ENCODE results near the gene TNFRSF14. TPM values are rescaled to one million over a fixed set of nuclear protein-coding genes. Genes with fewer than 3 reads are reported as not detected.

The TNFRSF14 gene
- total and polyA plus RNA-seq, 2 of the 13 experiments (the other 11 are each of a cell fraction or from before 2014, with no cell fraction given) = 11.9 to 49.9 TPM

DNA sequence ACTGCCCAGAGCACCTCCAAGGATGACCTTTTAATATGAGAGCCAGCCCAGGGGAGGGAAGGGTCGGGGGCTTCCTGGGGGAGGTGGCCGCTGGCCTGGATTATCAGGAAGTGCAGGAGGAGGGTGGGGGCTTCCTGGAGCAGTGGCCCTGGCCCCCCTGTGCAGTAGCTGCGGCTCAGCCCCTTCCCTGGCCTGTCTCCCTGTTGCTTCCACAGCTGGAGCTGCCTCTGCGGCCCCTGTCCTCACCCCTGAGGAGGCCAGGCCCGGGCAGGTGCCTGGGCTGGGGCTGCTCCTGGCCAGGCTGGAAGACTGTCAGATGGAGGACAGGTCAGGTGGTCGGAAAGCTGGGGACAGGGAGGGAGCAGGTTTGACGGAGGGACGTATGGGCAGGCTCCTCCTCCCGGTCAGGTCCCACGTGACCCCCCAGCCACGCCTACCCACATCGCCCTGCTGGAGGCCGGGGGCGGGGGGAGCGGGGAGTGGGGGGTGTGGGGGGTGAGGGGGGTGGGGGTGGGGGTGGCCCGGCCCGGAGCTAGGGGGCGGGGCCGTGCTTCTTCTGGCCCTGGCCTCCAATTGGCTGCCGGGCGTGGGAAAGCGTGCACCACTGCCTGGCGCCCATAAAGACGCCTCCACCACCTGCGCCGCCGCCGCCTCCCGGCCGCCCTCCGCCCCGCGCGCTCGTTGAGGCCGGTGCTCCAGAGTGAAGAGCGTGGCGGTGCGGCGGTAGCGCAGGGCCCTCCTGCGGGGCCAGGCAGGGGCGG, 10.2 kb upstream of the TNFRSF14 start (continued):
- TF ChIP-seq ZNF7 (CRISPR knock-in tag; IDR thresholded peaks at IDR 0.05) (no peak), GPN1 (CRISPR knock-in tag; IDR thresholded peaks at IDR 0.05; ENCODE audit: borderline replicate concordance) (no peak), GTF3A (CRISPR knock-in tag; conservative IDR thresholded peaks at IDR 0.05) (no peak), MXD4 (CRISPR knock-in tag; IDR thresholded peaks at IDR 0.05) (0 out of 2 replicates have a peak, but pooled peaks have one; percentile 27), ZNF672 (CRISPR knock-in tag; IDR thresholded peaks at IDR 0.05) (no peak), SOX6 (IDR thresholded peaks at IDR 0.05) (no peak), SOX6 (CRISPR knock-in tag; IDR thresholded peaks at IDR 0.05) (no peak), EP300 (IDR thresholded peaks at IDR 0.05; ENCODE audit: low read depth in 2 of 2, low read length in 2 of 2) (no peak), EP300 (CRISPR knock-in tag; IDR thresholded peaks at IDR 0.05; ENCODE audit: borderline replicate concordance) (no peak), ZXDC (CRISPR knock-in tag; IDR thresholded peaks at IDR 0.05) (no peak), ZFP36L1 (CRISPR knock-in tag; IDR thresholded peaks at IDR 0.05) (no peak), NFE2L1 (CRISPR knock-in tag; IDR thresholded peaks at IDR 0.05; ENCODE audit: borderline replicate concordance) (no peak), MED13 (CRISPR knock-in tag; IDR thresholded peaks at IDR 0.05) (no peak), THAP11 (CRISPR knock-in tag; IDR thresholded peaks at IDR 0.05) (no peak), MLX (CRISPR knock-in tag; IDR thresholded peaks at IDR 0.05) (no peak), ZFP91 (CRISPR knock-in tag; IDR thresholded peaks at IDR 0.05; ENCODE audit: borderline replicate concordance) (no peak; the same call in 1 of the 2 replicates), ZNF777 (CRISPR knock-in tag; IDR thresholded peaks at IDR 0.05) (peak; percentile 48; the same call in 1 of the 2 replicates)
- TF ChIP-seq, protein P1, sequence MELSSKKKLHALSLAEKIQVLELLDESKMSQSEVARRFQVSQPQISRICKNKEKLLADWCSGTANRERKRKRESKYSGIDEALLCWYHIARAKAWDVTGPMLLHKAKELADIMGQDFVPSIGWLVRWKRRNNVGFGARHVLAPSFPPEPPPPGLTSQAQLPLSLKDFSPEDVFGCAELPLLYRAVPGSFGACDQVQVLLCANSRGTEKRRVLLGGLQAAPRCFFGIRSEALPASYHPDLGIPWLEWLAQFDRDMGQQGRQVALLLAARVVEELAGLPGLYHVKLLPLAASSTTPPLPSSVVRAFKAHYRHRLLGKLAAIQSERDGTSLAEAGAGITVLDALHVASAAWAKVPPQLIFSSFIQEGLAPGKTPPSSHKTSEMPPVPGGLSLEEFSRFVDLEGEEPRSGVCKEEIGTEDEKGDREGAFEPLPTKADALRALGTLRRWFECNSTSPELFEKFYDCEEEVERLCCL (CRISPR knock-in tag; IDR thresholded peaks at IDR 0.05; ENCODE audit: borderline replicate concordance) = no peak
- TF ChIP-seq, protein P2, sequence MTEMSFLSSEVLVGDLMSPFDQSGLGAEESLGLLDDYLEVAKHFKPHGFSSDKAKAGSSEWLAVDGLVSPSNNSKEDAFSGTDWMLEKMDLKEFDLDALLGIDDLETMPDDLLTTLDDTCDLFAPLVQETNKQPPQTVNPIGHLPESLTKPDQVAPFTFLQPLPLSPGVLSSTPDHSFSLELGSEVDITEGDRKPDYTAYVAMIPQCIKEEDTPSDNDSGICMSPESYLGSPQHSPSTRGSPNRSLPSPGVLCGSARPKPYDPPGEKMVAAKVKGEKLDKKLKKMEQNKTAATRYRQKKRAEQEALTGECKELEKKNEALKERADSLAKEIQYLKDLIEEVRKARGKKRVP (CRISPR knock-in tag; IDR thresholded peaks at IDR 0.05) = no peak
- TF ChIP-seq, protein P3, sequence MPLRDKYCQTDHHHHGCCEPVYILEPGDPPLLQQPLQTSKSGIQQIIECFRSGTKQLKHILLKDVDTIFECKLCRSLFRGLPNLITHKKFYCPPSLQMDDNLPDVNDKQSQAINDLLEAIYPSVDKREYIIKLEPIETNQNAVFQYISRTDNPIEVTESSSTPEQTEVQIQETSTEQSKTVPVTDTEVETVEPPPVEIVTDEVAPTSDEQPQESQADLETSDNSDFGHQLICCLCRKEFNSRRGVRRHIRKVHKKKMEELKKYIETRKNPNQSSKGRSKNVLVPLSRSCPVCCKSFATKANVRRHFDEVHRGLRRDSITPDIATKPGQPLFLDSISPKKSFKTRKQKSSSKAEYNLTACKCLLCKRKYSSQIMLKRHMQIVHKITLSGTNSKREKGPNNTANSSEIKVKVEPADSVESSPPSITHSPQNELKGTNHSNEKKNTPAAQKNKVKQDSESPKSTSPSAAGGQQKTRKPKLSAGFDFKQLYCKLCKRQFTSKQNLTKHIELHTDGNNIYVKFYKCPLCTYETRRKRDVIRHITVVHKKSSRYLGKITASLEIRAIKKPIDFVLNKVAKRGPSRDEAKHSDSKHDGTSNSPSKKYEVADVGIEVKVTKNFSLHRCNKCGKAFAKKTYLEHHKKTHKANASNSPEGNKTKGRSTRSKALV (CRISPR knock-in tag; IDR thresholded peaks at IDR 0.05) = no peak

Data from HepG2 (cell line).